Lower leg skin (tissue), 4 donors: ENCODE results near the gene ZNF318. TPM values are rescaled to one million over a fixed set of nuclear protein-coding genes. Genes with fewer than 3 reads are reported as not detected.

Source experiments
- DNase-seq, 2 donors: peaks; one replicate each; pipeline ENCODE4 v3.0.0-alpha.2; 2019; ENCODE audit warnings: low spot score in 2 of 2
- H3K4me3 ChIP-seq: fragments of 200-600 bp; sonication (generic); 2 replicates; pipeline ENCODE4 v1.5.1; 2017; ENCODE audit warnings: mild to moderate bottlenecking, low read depth; ENCODE audit not compliant: poor library complexity, severe bottlenecking
- POLR2A ChIP-seq, 2 donors: fragments of 450-650 bp; IDR thresholded peaks; one replicate each; pipeline ENCODE4 v1.6.1; 2016 to 2017; ENCODE audit warnings: antibody characterized with exemption in 2 of 2, mild to moderate bottlenecking in 1 of 2, moderate library complexity in 1 of 2
- WGBS, 2 donors: methylation state at CpG; one replicate each; pipeline ENCODE4 v1.1.5; 2018; 5-methylcytosine and 5-hydroxymethylcytosine counted together
- intact Hi-C: fragments of 100-400 bp; cut with DNase I; formaldehyde crosslinking; loops from one replicate; pipeline ENCODE4 v1.15.0; 2023; ENCODE audit warnings: low total_unique reads
- total RNA-seq, 4 donors: library from RNA; depleted of rRNA; stranded (reverse); fragments of >200 nt; gene quantifications; one replicate each; pipeline ENCODE4 v1.1.0, GENCODE V29; 2016
- TF ChIP-seq, protein P1 (sequence below), 3 donors: fragments of 450-650 bp; IDR thresholded peaks; one replicate each; pipeline ENCODE4 v1.5.1; 2016; ENCODE audit warnings: antibody characterized with exemption in 3 of 3, mild to moderate bottlenecking in 3 of 3, moderate library complexity in 2 of 3

The ZNF318 gene
- total RNA-seq, 4 donors from 2014 or later, result 9.6 to 22.9 (median 18.1) TPM

DNA sequence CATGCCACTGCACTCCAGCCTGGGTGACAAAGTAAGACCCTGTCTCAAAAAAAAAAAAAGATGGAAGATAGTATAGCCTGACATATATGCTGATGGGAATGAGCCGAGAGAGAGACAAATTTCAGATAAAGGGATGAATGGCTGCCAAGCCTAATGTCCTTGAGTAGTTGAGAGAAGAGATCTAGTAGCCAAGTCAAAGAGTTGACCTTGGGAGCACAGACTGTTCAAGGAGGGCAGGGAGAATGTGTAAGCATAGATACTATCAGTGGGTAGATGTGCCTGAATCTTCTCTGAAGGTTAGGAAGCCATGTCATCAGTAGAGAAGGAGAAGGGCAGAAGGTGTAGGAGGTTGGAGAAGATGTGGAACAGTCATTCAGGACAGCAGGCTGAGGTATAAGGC, 37.8 kb upstream of the ZNF318 start:
- intact Hi-C loops, result no loop called here

DNA sequence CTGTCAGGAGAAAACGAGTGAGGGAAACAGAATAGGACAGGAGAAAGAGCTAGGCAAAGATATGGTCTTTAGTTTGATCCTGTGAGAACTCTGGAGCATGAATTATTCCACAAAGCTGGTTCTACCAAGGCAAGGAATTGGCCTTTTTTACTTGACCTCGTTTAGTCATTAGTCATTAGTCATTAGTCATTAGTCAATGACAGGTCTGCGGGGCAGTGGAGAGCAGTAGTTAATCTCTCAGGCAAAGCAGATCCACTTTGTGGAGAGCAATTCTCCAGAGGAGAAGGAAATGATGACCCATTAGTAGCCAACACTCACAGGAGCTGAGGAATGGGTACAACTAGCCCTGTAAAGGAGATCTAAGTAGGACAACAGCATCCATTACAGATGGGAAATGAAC, 35.9 kb upstream of the ZNF318 start:
- TF ChIP-seq, protein P1, sequence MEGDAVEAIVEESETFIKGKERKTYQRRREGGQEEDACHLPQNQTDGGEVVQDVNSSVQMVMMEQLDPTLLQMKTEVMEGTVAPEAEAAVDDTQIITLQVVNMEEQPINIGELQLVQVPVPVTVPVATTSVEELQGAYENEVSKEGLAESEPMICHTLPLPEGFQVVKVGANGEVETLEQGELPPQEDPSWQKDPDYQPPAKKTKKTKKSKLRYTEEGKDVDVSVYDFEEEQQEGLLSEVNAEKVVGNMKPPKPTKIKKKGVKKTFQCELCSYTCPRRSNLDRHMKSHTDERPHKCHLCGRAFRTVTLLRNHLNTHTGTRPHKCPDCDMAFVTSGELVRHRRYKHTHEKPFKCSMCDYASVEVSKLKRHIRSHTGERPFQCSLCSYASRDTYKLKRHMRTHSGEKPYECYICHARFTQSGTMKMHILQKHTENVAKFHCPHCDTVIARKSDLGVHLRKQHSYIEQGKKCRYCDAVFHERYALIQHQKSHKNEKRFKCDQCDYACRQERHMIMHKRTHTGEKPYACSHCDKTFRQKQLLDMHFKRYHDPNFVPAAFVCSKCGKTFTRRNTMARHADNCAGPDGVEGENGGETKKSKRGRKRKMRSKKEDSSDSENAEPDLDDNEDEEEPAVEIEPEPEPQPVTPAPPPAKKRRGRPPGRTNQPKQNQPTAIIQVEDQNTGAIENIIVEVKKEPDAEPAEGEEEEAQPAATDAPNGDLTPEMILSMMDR (IDR thresholded peaks at IDR 0.05), result no peak
- no peak for TF ChIP-seq POLR2A (IDR thresholded peaks at IDR 0.05)
- intact Hi-C loops, result no loop called here
- DNase-seq, result no peak
- H3K4me3 ChIP-seq, result no peak overlapping the region
- WGBS, 2 donors, result 48 to 54% methylated on average over 3 of the region's 3 CpGs

More for the DNA sequence above, 37.8 kb upstream of the ZNF318 start:
- DNase-seq, result no peak
- 87 to 97% methylated on average over 1 of the region's 1 CpG for WGBS, 2 donors
- TF ChIP-seq, protein P1 (IDR thresholded peaks at IDR 0.05), result no peak
- no peak overlapping the region for H3K4me3 ChIP-seq

DNA sequence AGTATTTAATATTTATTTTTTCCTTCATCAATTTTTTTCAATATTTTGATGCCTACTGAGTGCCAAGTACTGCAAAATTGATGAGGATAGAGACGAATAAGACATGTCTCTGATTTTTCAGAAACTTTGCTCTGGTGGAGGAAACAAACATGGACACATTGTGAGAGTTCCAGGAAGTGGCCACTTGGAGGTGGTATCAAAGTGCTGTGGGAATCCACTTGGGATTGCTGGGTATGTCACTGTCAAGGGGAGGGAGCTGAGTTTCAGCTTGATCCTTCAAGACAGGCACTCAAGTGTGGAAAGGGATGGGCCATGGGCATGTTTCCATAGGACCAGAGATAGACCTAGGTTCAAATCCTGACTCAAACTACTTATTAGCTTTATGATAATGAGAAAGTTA, 33.4 kb upstream of the ZNF318 start:
- no peak for DNase-seq
- intact Hi-C loops, result no loop called here
- no peak overlapping the region for H3K4me3 ChIP-seq
- TF ChIP-seq POLR2A (IDR thresholded peaks at IDR 0.05), result no peak
- TF ChIP-seq, protein P1 (IDR thresholded peaks at IDR 0.05), result no peak
- WGBS, 2 donors, result 67 to 78% methylated on average over 1 of the region's 1 CpG

DNA sequence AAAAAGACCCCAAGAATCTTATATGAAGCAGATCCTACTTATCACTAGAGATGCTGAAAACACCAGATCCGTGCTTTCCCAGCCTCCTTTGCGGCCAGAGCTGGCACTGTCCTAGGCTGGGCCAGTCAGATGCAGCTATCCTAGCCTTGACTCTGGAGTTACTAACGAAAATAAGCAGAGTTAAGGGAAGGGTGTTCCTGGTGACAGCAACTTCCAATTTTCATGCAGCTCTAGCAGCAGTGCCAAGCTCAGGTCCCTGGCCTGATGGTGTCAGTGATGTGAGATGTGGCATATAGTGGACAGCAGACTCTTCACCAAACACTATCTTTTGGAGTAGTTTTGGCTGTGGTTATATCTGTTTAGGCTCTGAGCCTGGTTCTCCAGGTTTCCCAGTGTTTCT, 32.3 kb upstream of the ZNF318 start:
- intact Hi-C loops, result no loop called here
- WGBS, 2 donors, result 83 to 93% methylated on average over 3 of the region's 3 CpGs
- TF ChIP-seq, protein P1 (IDR thresholded peaks at IDR 0.05), result no peak
- no peak for TF ChIP-seq POLR2A (IDR thresholded peaks at IDR 0.05)
- DNase-seq, result no peak
- no peak overlapping the region for H3K4me3 ChIP-seq

DNA sequence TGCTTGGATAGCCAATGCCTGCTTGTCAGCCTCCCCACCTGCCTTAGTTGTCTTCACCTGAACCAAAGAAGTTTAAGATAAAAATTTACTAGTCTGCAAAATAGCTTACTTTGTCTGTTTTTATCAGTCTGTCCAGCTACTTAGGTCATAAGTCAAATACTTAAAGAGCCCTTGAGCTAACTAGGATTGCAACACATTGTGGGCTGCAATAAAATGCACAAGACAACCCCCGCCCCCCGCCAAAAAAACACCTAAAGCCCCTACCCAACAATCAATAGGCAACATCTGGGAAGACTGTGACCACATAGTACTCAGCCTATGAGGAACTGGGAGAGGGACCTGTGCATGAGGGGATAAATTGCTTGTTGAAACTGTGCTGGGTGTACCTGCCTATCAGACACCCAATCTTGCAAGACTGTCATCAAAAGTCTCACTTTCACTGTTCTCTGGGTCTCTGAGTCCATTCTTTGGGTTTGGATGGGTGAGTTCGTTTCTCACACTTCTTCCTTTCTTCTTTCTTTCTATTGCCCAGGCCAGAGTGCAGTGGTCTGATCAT, 30.6 kb upstream of the ZNF318 start:
- H3K4me3 ChIP-seq, result no peak overlapping the region
- no peak for DNase-seq
- intact Hi-C loops, result loop anchor here (10.0 kb wide), 1 partner anchor 135 kb away; no protein-coding TSS in a partner anchor
- whole genome bisulfite sequencing, 2 donors, result 75 to 87% methylated on average over 3 of the region's 3 CpGs
- no peak for TF ChIP-seq POLR2A (IDR thresholded peaks at IDR 0.05)
- TF ChIP-seq, protein P1 (IDR thresholded peaks at IDR 0.05), result no peak
